PC-3 (cell line): ENCODE measurements around the gene PTPN14.

Source experiments
- EZH2 ChIP-seq: fragments of 300-600 bp; sonication (generic); IDR thresholded peaks from one replicate; pipeline ENCODE4 v1.6.1; 2017; ENCODE audit warnings: antibody characterized with exemption, mild to moderate bottlenecking, low read length; ENCODE audit not compliant: unreplicated experiment
- EZH2phosphoT487 ChIP-seq: fragments of 300-600 bp; sonication (generic); IDR thresholded peaks from 2 replicates; pipeline ENCODE4 v1.6.1; 2018; ENCODE audit warnings: mild to moderate bottlenecking, antibody characterized with exemption, low read length, borderline replicate concordance
- TF ChIP-seq, protein P1 (sequence below): fragments of 300-600 bp; sonication (generic); conservative IDR thresholded peaks from 2 replicates; pipeline ENCODE4 v1.5.1; 2017; ENCODE audit warnings: antibody characterized with exemption, low read depth, mild to moderate bottlenecking, low read length

DNA sequence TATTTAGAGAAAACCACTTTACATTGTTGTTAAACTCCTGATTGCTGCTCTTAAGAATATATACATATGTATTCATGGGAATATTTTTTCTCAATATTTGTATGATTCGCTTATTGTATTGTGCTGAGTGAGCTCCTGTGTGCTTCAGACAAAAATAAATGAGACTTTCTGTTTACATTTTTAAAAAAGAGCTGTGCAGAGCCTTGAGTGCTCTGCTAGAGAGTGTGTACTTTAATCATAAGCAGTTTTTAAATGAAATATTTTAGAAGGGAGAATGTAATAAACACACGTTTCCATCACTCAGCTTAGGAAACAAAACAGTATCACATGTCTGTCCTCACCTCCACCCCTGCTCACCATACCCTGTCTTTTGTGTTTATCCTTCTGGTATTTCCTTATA is 9.7 kb downstream of the PTPN14 start:
- TF ChIP-seq, protein P1, sequence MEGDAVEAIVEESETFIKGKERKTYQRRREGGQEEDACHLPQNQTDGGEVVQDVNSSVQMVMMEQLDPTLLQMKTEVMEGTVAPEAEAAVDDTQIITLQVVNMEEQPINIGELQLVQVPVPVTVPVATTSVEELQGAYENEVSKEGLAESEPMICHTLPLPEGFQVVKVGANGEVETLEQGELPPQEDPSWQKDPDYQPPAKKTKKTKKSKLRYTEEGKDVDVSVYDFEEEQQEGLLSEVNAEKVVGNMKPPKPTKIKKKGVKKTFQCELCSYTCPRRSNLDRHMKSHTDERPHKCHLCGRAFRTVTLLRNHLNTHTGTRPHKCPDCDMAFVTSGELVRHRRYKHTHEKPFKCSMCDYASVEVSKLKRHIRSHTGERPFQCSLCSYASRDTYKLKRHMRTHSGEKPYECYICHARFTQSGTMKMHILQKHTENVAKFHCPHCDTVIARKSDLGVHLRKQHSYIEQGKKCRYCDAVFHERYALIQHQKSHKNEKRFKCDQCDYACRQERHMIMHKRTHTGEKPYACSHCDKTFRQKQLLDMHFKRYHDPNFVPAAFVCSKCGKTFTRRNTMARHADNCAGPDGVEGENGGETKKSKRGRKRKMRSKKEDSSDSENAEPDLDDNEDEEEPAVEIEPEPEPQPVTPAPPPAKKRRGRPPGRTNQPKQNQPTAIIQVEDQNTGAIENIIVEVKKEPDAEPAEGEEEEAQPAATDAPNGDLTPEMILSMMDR = no peak
- TF ChIP-seq EZH2 = no peak
- no peak for TF ChIP-seq EZH2phosphoT487
